Stomach (tissue), 4 donors: ENCODE measurements around the gene NDC1.

ENCODE experiments used
- EP300 ChIP-seq: sonication (generic); formaldehyde crosslinking; IDR thresholded peaks from one replicate; pipeline ENCODE4 v1.6.1; 2017; ENCODE audit warnings: antibody characterized with exemption
- TF ChIP-seq, protein P1 (sequence below), 7 experiments: fragments of 450-650 bp in 4 of 7; fragments of 200-600 bp in 3 of 7; sonication (generic) in 3 of 7; IDR thresholded peaks; one replicate each; pipeline ENCODE4 v1.5.1; 2016 to 2019; ENCODE audit warnings: antibody characterized with exemption in 7 of 7, control low read depth in 2 of 7, mild to moderate bottlenecking in 1 of 7

DNA sequence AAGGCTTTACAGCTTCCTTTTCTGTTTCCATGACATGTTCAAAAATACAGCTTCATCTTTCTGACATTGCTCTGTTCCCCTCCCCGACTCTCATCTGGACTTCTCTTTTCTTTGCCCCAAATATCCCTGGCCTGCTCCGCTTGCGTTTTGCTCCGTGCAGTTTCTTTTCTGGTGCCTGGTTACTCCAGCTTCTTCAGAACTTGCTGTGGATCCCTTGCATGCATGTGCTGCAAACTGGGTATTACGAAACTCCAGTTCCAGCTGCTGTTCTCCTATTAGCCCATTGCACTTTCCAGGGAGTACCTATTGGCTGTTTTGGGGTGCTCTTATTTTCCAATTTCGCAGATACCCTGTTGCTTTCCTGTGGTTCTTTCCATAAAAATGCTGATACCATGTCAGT is 9.9 kb upstream of the NDC1 start:
- TF ChIP-seq, protein P1, sequence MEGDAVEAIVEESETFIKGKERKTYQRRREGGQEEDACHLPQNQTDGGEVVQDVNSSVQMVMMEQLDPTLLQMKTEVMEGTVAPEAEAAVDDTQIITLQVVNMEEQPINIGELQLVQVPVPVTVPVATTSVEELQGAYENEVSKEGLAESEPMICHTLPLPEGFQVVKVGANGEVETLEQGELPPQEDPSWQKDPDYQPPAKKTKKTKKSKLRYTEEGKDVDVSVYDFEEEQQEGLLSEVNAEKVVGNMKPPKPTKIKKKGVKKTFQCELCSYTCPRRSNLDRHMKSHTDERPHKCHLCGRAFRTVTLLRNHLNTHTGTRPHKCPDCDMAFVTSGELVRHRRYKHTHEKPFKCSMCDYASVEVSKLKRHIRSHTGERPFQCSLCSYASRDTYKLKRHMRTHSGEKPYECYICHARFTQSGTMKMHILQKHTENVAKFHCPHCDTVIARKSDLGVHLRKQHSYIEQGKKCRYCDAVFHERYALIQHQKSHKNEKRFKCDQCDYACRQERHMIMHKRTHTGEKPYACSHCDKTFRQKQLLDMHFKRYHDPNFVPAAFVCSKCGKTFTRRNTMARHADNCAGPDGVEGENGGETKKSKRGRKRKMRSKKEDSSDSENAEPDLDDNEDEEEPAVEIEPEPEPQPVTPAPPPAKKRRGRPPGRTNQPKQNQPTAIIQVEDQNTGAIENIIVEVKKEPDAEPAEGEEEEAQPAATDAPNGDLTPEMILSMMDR (IDR thresholded peaks at IDR 0.05) = no peak
- TF ChIP-seq EP300 = no peak
